Osteoblast (primary cell): ENCODE data around the gene NDUFAF2. TPM values are rescaled to one million over a fixed set of nuclear protein-coding genes. Genes with fewer than 3 reads are reported as not detected.

Experiments used
- DNase-seq: peaks from one replicate; pipeline ENCODE4 v3.0.0; 2011; ENCODE audit warnings: low spot score, mixed read lengths; ENCODE audit not compliant: insufficient read length; ENCODE audit errors: missing footprints
- H2AFZ ChIP-seq: 2 replicates; pipeline ENCODE4 v1.6.0; 2011; ENCODE audit warnings: mild to moderate bottlenecking, low read length
- H3K27ac ChIP-seq: 2 replicates; pipeline ENCODE4 v1.5.1; 2011; ENCODE audit warnings: mild to moderate bottlenecking, low read depth, low read length, moderate library complexity
- H3K27me3 ChIP-seq: 2 replicates; pipeline ENCODE4 v1.6.0; 2012; ENCODE audit warnings: mild to moderate bottlenecking, control low read depth, inconsistent platforms, low read length, moderate library complexity; ENCODE audit not compliant: insufficient read depth
- H3K36me3 ChIP-seq: 2 replicates; pipeline ENCODE4 v1.5.1; 2011; ENCODE audit warnings: mild to moderate bottlenecking, low read length, control low read depth, moderate library complexity; ENCODE audit not compliant: insufficient read depth
- H3K4me1 ChIP-seq: 2 replicates; pipeline ENCODE4 v1.5.1; 2011; ENCODE audit warnings: mild to moderate bottlenecking, low read length, control low read depth, moderate library complexity; ENCODE audit not compliant: insufficient read depth
- H3K4me2 ChIP-seq: 2 replicates; pipeline ENCODE4 v1.6.0; 2011; ENCODE audit warnings: mild to moderate bottlenecking, low read length; ENCODE audit not compliant: insufficient read depth
- H3K4me3 ChIP-seq: fragments of 200-600 bp; sonication (generic); 3 replicates; pipeline ENCODE4 v1.5.1; 2012; ENCODE audit warnings: mild to moderate bottlenecking, low read length, inconsistent platforms; ENCODE audit not compliant: insufficient read depth
- H3K79me2 ChIP-seq: 2 replicates; pipeline ENCODE4 v1.6.0; 2012; ENCODE audit warnings: mild to moderate bottlenecking, low read length, control low read depth, inconsistent platforms; ENCODE audit not compliant: insufficient read depth
- H3K9me3 ChIP-seq: 2 replicates; pipeline ENCODE4 v1.5.1; 2011; ENCODE audit warnings: low read depth, low read length, control low read depth
- H4K20me1 ChIP-seq: 2 replicates; pipeline ENCODE4 v1.6.0; 2012; ENCODE audit warnings: mild to moderate bottlenecking, low read length, control low read depth; ENCODE audit not compliant: insufficient read depth
- total RNA-seq: library from RNA; depleted of rRNA; stranded (reverse); fragments of >200 nt; gene quantifications from 2 replicates; pipeline ENCODE4 v1.2.3, GENCODE V29; 2012
- TF ChIP-seq, protein P1 (sequence below): IDR thresholded peaks from 2 replicates; pipeline ENCODE4 v1.5.1; 2011; ENCODE audit warnings: mild to moderate bottlenecking, low read depth, low read length, moderate library complexity; ENCODE audit errors: extremely low read depth

NDUFAF2 gene
- total RNA-seq, 1 donor: 22.1 TPM

DNA sequence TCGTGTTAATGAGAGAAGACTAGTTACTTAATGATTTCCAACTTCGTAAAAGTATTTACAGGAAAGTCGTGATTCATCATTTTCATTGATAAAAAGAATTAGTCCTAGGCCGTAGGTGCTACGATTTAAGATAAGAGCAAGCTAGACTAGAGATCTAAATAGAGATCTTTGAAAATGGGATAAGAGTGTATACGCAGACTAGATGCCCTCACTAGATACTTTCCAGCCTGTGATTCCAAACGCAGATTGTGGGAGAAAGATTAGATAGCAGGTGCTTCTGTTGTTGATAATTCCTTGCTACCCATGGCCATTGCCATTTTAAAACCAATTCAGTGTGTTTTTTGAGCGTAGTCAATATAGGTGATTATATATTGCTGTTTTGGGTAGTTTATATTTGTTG lies 223.9 kb downstream of the NDUFAF2 start:
- H3K27ac ChIP-seq: no peak overlapping the region
- TF ChIP-seq, protein P1, sequence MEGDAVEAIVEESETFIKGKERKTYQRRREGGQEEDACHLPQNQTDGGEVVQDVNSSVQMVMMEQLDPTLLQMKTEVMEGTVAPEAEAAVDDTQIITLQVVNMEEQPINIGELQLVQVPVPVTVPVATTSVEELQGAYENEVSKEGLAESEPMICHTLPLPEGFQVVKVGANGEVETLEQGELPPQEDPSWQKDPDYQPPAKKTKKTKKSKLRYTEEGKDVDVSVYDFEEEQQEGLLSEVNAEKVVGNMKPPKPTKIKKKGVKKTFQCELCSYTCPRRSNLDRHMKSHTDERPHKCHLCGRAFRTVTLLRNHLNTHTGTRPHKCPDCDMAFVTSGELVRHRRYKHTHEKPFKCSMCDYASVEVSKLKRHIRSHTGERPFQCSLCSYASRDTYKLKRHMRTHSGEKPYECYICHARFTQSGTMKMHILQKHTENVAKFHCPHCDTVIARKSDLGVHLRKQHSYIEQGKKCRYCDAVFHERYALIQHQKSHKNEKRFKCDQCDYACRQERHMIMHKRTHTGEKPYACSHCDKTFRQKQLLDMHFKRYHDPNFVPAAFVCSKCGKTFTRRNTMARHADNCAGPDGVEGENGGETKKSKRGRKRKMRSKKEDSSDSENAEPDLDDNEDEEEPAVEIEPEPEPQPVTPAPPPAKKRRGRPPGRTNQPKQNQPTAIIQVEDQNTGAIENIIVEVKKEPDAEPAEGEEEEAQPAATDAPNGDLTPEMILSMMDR: no peak
- no peaks in the 10 kb centered on the region for H3K36me3 ChIP-seq
- no peak overlapping the region for H3K4me3 ChIP-seq
- peaks cover 7% of the 10 kb centered on the region for H3K79me2 ChIP-seq
- H3K9me3 ChIP-seq: no peaks in the 10 kb centered on the region
- no peak overlapping the region for H2AFZ ChIP-seq
- no peaks in the 10 kb centered on the region for H4K20me1 ChIP-seq
- DNase-seq: no peak
- no peak overlapping the region for H3K4me2 ChIP-seq
- no peaks in the 10 kb centered on the region for H3K27me3 ChIP-seq
- peaks cover under 1% of the 10 kb centered on the region for H3K4me1 ChIP-seq

DNA sequence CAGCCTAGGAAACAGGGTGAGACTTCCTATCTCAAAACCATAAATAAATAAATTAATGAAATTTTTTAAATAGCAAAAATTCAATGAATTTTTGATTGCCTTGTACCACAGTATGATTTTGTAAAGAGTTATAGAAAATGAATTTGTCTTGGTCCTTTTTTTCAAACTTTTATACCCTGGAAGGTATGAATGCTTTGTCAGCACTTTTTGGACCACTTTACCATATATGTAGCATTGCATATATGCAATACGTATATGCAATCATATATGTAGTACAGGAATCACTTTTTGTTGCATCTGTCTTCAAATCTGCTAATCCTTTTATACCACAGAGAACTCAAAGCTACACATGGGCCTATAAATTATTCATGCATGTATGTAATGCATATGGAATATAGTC lies 226.5 kb downstream of the NDUFAF2 start:
- no peak overlapping the region for H3K4me2 ChIP-seq
- no peak overlapping the region for H3K4me3 ChIP-seq
- H2AFZ ChIP-seq: no peak overlapping the region
- no peaks in the 10 kb centered on the region for H3K9me3 ChIP-seq
- TF ChIP-seq, protein P1: no peak
- H4K20me1 ChIP-seq: no peaks in the 10 kb centered on the region
- H3K79me2 ChIP-seq: peaks cover 2% of the 10 kb centered on the region
- no peaks in the 10 kb centered on the region for H3K27me3 ChIP-seq
- DNase-seq: no peak
- no peak overlapping the region for H3K27ac ChIP-seq
- H3K36me3 ChIP-seq: no peaks in the 10 kb centered on the region
- no peaks in the 10 kb centered on the region for H3K4me1 ChIP-seq

DNA sequence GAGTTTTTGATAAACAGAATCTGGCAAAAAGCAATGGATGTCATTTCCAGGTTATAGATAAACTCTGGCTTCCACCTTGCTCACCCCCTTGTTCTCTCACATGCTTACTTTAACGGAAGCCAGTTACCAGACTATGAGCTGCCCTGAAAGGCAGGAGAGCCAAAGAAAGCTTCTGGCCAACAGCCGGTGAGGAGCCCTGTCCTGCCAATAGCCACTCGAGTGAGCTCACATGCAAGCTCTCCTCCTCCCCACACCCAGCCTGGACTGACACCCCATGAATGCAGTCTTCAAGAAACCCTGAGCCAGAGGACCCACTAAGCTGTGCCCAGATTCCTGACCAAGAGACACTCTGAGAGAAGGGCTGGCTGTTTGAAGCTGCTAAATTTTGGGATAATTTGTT lies 231.6 kb downstream of the NDUFAF2 start:
- Histone ChIP-seq H3K79me2 (no peaks in the 10 kb centered on the region), H3K36me3 (no peaks in the 10 kb centered on the region), H3K9me3 (no peaks in the 10 kb centered on the region), H2AFZ (no peak overlapping the region), H3K4me3 (no peak overlapping the region), H3K27me3 (no peaks in the 10 kb centered on the region), H3K27ac (no peak overlapping the region), H4K20me1 (no peaks in the 10 kb centered on the region), H3K4me1 (no peaks in the 10 kb centered on the region), H3K4me2 (no peak overlapping the region)
- TF ChIP-seq, protein P1: no peak
- peak; percentile 6 for DNase-seq

DNA sequence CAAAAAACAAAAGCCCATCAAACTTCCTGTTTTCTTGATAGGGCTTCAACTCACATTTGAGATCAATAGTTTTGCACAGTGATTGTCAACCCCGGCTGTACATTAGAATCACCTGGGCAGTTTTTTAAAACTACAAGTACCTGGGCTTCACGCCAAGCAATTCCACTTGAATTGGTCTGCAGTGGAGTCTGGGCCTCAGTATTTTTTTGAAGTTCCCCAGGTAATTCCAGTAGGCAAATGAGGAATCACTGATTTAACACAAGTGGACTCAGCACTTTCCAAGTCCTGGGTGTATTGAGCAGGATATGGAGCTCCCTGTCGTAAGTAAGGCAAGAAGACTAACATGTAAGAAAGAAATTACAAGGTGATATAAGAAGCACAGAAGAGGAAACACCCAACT lies 232.1 kb downstream of the NDUFAF2 start:
- Histone ChIP-seq H3K9me3 (no peaks in the 10 kb centered on the region), H3K79me2 (no peaks in the 10 kb centered on the region), H4K20me1 (no peaks in the 10 kb centered on the region), H3K4me3 (no peak overlapping the region), H3K27ac (no peak overlapping the region), H3K4me2 (no peak overlapping the region), H3K27me3 (no peaks in the 10 kb centered on the region), H2AFZ (no peak overlapping the region), H3K36me3 (no peaks in the 10 kb centered on the region), H3K4me1 (no peaks in the 10 kb centered on the region)
- TF ChIP-seq, protein P1: no peak
- DNase-seq: no peak
